Stimulated activated CD8-positive, alpha-beta memory T cell treated with anti-CD3 and anti-CD28 coated beads, Interleukin-7, amount 100 ng/mL, for 48 hours (primary cell): ENCODE measurements around the gene CCDC28A.

Source experiments
- DNase-seq, 2 donors: peaks; one replicate each; pipeline ENCODE4 v3.0.0-alpha.2; 2020; ENCODE audit warnings: low read depth in 1 of 2; ENCODE audit errors: extremely low read depth in 1 of 2

Gene CCDC28A

DNA sequence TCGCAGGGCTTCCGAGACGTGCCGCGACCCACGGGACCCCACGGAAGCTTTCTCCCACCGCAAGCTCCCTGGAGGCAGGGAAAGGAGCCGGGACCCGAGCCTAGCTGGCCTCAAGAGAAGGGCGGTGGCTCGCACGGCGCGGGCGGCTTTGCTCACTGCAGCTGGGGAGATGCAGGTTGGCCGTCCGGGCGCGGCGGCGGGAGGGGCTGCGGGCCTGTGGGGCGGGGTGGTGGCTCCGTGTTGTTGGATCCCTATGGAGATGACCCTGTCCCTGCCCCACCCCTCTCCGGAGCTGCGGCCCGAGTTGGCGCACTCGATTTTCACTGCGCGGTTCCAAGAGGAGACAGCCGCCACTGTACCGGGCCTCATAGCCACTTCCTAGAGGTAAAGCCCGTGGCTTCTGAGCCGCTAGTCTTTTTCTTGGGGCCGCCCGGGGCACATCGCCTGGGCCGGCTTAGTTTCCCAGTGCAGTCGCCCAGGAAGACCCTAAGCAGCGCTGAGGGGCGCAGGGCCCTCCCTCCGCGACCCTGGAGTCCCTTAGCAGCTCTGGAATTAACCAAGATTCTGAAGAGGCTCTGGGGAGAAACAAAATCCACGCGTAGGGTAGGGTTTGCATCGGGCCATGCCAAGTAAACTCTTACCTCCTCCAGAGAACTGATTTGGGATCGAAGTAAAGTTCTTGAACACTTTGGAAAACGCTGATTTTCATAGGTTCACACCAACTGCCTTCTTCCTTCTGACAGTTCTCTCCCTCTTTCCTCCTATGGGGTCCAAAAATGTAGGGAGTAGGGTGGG is 22.4 kb downstream of the CCDC28A start, which contains the start of gene ECT2L:
Gene ECT2L (plus strand): TSS at position 279 of the 795 bp plus-strand sequence. CDS start 17,188 bp downstream, outside the sequence.
- DNase-seq: no peak

DNA sequence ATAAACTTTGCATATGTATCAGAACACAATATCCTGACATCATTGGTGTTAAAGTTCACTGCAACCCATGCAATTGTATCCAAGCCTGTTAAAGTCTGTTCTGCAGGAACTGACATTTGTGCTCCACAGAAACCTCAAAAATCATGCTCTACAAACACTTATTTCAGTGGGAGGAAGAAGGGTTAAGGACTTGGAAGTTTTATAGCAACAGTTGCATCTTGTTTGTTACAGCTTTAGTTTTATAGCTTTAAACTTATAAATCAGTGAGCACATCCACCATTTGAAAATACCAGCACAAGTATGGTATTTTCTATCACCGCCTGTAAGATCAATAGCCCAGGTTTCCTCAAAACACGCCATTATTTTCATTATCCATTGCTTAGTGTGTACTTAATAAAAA is 23.2 kb downstream of the CCDC28A start:
- no peak for DNase-seq

DNA sequence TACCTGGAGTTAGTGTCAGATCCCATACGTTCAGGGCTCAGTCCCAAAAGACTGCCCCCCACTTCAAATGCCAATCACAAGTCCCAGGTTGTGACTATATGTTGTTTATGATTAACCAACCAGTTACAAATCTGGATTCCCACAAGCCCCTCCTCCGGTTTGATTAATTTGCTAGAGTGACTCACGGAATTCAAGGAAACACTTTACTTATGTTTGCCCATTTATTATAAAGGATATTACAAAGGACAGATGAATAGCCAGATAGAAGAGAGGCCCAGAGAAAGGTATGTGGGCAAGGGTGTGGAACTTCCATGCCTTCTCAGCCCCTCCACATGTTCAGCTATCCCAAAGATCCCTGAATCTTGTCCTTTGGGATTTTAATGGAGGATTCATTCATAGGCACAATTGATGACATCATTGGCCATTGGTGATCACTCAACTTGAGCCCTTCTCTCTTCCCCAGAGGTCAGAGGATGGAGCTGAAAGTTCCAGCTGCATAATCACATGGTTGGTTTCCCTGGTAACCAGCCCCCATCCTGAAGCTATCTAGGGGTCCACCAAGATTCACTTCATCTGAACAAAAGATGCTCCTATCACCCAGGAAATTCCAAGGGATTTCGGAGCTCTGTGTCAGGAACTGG is 24.4 kb downstream of the CCDC28A start:
- DNase-seq: no peak

DNA sequence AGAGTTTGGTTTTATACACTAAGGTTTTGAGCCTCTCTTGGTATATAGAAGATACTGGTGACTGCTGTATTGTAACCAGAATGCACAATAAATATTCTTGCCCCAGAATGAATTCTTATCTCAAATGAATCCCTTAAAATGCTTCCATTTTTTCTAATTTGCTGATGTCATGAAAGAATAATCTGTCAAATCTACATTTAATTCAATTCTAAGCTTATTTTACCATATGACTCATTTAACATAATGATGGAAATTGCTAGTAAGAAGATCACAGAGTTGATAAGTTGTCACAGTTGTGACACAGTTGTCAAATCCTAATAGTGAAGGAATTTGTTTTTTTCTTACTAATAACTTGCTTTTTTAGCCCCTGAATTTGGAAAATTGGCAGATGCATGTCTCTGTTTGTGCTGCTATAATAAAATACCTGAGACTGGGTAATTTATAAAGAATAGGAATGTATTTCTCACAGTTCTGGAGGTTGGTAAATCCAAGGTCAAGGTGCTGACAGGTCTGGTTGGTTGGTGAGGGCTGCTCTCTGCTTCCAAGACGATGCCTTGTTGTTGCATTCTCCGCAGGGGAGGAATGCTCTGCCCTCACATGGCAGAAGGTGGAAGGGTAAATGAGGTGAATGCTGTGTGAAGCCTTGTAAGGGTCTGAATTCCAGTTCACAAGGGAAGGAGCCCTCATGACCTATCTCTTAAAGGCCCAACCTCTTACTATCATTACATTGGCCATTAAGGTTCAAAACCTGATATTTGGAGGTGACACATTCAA is 27.0 kb downstream of the CCDC28A start:
- no peak for DNase-seq

DNA sequence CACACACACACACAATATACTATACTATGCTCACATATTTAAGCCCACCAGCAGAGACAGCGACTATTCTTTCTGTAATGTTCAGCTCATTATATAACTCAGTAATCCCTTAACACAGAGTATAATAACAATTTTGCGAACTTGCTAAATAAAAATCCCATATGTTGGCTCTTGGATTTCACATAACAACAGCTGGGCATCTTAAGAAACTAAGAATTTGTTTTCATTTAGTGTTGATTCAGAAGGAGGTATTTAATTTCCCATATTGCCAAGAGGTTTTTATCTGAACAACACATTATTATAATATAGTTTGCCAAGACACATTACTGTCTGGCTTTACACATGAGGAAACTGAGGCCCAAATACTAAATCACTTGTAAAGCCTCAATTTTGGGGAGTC is 29.8 kb downstream of the CCDC28A start:
- no peak for DNase-seq

DNA sequence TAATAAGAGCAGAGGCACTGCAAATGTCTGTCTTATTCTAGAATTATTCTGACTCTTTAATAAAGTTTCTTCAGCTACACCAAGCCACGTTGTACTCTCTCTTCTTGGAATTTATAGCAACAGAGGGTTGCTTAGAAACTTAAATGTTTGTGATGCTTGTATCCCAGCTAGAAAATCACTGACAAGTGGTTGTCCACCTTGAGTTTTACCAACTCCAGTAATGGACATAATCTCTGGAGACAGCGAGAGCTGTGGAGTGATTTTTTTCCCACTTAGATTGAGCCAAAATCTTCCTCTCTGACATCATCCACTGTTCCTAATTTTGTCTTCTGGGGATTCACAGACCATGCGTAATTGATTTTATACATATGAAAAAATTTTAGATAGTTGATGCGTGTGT is 30.3 kb downstream of the CCDC28A start:
- no peak for DNase-seq

DNA sequence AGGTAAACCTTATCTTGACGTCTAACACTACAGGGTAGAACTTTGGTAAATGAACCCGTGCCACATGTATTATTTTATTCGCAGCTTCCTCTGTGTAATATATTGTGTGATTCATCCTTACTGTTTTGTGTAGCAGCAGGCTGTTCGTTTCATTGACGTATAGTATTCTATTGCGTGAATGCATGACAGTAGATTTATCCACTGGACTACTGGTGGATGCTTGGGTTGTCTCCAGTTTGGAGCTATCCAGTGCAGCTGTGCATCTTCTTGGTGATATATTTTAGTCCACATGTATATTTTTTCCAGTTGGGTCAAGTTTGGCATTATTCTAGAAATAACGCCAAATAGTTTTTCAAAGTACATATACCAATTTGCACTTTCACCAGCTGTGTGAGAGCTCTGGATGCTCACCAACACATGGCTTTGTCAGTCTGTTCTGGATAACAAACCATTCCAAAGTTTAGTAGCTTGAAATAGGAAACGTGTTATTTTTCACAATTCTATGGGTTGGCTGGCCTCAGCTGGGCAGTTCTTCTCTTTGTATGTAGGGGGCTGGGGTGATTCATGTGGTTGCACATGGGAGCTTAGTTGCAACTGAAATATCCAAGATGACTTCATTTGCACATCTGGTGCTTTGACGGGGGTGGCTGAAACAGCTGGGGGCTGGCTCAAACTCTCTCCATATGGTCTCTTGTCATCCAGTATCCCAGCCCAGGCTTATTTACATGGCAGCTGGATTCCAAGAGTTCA is 31.6 kb downstream of the CCDC28A start:
- DNase-seq: no peak

DNA sequence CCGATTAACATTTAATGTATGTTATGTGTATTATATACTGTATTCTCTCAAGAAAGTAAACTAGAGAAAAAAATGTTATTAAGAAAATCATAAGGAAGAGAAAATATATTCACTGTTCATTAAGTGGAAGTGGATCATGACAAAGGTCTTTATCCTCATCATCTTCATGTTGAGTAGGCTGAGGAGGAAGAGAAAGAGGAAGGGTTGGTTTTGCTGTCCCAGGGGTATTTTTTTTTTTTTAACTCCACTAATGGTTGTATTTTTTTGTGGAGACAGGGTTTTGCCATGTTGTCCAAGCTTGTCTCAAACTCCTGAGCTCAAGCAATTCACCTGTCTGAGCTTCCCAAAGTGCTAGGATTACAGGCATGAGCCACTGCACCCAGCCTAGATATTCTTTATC is 33.3 kb downstream of the CCDC28A start:
- DNase-seq: no peak

DNA sequence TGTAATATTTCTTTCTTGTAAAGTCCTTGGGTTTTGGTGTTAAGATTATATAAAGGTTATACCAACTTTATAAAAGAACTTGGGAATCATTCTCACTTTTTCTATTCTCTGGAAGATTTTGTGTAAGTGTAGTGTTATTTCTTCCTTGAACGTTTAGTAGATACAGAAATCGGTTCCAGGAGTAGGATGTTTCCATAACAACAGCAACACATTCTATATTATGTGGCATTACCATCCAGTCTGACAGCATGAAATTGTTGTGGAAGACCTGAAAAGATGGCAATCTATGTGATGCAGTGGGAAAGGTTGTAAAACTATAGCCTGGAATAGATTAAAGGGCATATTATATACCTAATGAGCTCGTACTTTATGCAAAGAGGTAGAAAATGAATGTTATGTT is 36.1 kb downstream of the CCDC28A start:
- DNase-seq: no peak

DNA sequence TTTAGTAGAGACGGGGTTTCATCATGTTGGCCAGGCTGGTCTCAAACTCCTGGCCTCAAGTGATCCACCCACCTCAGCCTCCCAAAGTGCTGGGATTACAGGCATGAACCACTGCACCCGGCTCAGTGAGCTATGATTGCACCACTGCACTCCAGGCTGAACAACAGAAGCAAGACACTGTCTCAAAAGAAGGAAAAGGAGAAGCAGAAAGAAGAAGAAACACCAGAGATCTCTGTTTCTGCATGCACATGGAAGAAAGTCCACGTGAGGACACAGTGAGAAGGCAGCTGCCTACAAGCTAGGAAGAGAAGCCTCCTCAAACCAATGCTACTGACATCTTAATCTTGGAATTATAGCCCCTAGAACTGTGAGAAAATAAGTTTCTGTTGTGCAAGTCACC is 38.3 kb downstream of the CCDC28A start:
- DNase-seq: no peak

DNA sequence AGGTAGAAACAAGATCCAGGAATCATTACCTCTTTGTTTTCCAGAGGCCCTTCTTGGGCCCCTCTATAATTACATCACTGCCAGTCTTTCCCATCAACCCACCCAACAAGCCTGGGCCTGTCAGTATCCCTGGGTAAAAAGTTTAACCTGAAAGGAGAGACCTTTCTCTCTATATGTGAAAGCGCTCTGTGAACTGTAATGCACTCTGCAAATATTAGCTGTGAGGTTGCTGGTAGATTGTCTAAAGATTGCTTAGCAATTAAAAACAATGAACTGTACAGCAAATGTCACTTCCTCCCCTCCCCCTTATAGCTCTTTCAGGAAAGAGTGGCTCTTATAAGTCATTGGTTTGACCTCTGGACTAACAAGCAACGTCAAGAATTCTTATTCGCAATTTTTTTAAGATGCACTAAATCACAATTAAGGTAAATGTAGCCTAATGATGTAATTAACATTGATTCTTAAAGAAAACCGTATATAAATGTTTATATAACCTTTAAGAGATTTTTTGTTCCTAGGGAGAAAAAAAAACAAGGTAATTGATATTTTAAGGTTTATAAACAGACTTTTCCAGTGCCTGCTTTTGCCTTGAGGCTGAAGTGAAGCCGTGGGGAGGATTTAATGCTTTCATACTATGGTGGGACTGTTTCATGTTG is 40.7 kb downstream of the CCDC28A start:
- DNase-seq: no peak

DNA sequence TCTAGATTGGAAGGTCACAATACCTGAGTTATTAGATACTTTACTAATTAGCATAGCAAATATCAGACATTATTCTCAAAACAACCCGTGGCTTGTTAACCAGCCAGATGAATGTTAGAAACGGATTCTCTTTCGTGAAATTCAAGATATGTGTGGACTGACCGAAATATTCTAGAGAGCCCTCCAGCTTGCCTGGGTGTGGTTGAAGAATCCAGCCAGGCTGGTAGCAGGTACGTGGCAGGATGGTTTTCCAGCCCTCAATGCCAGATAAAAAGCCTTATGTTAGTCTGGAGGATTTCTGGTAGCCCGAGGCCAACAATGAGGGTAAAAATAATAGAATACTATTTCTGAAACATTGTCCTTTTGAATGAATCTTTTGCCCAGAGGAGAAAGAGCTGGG is 41.7 kb downstream of the CCDC28A start:
- no peak for DNase-seq

DNA sequence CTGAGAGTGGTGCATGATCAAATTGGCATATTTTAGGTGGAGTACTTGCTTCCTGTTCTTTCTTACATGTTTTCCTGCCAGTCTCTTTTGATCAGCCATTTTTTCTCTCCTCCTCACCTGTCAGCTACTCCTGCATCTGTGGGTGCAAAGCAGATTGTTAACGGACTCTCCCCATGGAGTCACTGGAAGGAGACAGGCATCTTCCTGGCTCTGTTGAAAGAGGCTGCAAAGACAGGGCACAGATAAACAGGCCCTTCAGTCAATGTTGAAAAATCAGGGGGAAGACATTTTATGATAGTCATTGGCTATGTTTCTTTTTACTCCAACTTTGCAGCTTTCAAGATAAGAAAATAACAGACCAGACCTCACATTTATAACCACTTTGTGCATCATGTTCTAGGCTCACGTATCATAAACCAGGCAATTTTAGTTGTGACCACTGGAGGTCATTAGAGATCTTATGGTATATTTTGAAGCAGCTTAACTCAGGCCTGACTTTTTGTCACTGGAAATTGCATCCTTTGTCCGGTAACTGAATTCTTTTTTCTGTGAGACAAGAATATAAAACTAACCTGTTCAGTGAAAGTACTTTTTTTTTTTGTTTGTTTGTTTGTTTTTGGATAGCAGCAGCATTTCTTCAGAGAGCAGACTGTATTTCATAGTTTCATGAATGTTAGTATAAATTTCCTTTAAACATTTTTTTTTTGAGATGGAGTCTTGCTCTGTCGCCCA is 42.4 kb downstream of the CCDC28A start:
- DNase-seq: no peak

DNA sequence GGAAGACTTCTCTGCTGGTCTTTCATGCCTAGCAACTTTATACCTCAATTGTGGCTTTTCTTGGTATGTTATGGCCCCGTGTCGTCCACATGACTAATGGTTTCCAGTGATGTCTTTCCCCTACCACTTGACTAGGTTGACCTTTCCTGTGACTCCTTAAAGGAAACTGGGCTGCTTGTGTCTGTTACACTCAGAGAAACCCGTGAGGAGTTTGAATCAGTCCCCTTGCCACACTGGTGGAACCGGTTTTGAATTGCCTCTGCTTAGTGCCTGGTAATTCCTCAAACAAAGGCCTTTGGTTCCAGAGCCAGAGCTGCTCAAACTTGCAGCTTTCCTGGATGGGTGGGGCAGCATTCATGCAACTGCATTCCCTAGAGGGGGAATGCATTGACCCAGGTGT is 44.2 kb downstream of the CCDC28A start:
- DNase-seq: peak in 1 of 2 donors; percentile 13

DNA sequence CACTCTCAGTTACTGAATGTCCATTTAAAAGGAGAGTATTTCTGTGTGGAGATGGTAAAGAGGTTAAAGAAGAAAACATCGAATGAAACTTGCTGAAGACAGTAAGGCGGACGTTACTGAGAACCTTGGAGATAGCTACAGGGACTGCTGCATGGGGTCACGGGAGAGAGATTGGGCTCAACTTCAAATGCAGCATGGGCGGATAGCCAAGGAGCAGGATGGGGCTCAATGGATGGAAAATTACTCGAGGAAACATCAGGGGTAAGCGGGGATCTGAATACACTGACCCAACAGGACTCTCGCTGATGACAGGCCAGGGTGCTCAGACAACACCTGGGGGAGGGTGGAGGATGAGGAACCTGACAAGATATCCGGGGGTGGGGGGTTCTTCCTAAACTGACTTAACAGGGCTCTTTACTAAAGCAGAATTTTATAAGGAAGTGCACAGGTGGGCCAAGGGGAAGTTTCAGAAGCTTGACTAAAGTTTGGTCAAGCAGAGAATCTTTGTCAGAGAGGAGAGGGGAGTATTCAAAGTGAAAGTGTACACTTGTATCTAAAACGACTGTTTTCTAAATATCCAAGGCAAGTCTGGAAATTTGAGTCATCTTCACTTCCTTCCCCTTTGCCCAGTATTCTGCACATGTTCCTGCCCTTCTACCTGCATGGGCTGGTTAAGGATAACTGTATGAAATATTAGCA is 45.1 kb downstream of the CCDC28A start:
- DNase-seq: peak in 1 of 2 donors; percentile 18

DNA sequence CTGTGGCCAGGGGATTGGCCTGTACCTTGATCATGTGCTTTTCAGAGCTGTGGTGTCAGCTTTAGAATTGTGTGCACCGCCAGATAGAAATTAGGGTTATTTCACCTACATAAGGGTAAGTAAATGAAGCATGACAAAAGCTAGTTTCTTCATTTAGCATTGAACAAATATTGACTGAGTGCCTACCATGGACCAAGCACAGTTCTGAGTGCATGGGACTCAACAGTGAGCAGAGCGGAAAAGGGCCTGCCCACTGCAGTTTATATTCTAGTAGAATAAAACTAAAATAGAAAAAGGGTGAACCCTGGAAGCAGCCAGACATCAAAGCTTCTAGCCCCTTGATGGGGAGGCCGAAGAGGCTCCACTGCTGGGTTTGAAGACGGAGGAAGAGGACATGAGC is 48.0 kb downstream of the CCDC28A start:
- DNase-seq: no peak

DNA sequence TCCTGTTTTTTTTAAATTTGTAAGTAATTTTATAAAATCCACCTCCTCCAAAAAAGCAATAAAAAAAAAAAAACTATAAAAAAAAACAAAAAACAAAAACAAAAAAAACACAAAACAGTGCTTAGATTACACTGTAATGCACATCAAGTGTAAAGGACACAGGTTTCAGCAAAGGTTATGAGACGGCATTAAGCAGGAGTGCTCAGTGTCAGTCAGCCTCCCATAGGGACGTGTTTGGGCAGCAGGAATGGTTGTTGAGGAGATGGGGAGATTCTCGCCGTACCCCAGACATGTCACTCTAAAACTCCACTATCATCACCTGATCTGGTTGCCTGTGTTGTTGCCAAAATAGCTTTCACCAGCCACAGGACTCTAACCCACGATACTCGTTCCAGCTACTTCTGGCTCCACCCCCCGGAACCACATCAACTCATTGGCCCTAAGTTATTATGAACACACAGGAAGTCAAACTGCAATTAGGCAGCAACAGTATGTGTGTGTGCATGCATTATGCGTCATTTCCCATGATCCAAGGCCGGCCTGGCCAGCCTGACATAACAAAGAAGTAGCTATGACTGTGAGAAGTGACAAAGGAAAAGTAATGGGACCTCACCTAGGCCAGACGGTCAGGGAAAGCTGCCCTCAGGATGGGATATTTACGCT is 51.0 kb downstream of the CCDC28A start:
- peak in 1 of 2 donors; percentile 3 for DNase-seq

DNA sequence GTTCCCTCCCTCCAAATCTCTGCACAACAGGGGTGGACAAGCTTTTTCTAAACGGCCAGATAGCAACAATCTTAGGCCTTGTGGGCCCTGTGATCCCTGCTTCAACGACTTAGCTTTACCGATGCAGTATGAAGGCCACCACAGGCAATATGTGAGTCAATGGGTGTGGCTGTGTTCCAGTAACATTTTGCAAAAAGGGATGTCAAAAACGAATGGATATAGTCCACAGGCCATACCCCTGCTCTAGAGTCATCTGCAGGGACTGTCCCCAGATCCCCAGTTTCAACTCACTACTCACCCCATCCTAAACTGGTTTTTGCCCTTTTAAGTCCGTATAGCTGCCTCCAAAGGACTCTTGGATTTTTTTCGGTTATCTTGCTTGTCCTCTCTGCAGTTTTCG is 56.7 kb downstream of the CCDC28A start:
- no peak for DNase-seq

DNA sequence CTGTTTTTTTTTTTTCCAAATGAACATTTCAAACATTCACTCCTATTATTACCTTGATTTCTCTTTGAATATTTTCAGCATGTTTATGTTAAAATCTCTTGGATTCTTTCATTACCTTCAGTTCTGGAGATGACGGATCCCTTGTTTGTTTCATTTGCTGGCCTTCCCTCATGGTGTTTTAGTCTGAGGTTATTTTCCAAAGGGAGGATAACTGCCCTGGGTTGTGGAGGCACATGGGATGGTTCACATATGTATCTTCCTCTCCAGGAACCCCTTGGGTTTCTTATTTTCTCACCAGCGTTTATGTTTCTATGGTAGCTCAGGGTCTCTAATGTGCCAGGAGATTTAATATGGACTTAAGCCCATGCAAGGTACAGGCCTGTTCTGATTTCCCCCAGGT is 58.6 kb downstream of the CCDC28A start:
- no peak for DNase-seq
